ENCODE measurements around the gene SLC25A13. TPM values are rescaled to one million over a fixed set of nuclear protein-coding genes. Genes with fewer than 3 reads are reported as not detected.

The SLC25A13 gene
- total and polyA plus RNA-seq, 2 of the 13 experiments (the other 11 are each of a cell fraction or from before 2014, with no cell fraction given), result 36.2 to 84.9 TPM

GRCh38 chr7:96321658-96322372 is at the start of gene SLC25A13 (continued):
- TF ChIP-seq ZNF574 (CRISPR knock-in tag; IDR thresholded peaks at IDR 0.05) (peak; percentile 78), ZNF788 (CRISPR knock-in tag; IDR thresholded peaks at IDR 0.05; ENCODE audit: borderline replicate concordance) (peak; percentile 97), SRY (CRISPR knock-in tag; IDR thresholded peaks at IDR 0.05) (peak; percentile 96), THAP9 (CRISPR knock-in tag; IDR thresholded peaks at IDR 0.05; ENCODE audit: borderline replicate concordance) (0 out of 2 replicates have a peak, but pooled peaks have one; percentile 60), ZNF10 (CRISPR knock-in tag; IDR thresholded peaks at IDR 0.05; ENCODE audit: borderline replicate concordance, low read depth) (no peak), ZNF773 (CRISPR knock-in tag; IDR thresholded peaks at IDR 0.05; ENCODE audit: borderline replicate concordance) (no peak; the same call in 1 of the 2 replicates), BCL3 (CRISPR knock-in tag; IDR thresholded peaks at IDR 0.05) (peak; percentile 97), ZNF207 (IDR thresholded peaks at IDR 0.05; ENCODE audit: borderline replicate concordance) (no peak), SALL1 (CRISPR knock-in tag; IDR thresholded peaks at IDR 0.05) (peak; percentile 98), KMT2B (CRISPR knock-in tag; IDR thresholded peaks at IDR 0.05) (peak; percentile 90), GFI1 (CRISPR knock-in tag; IDR thresholded peaks at IDR 0.05; ENCODE audit: borderline replicate concordance) (peak; percentile 75), IRF9 (CRISPR knock-in tag; IDR thresholded peaks at IDR 0.05; ENCODE audit: borderline replicate concordance) (peak; percentile 88; the same call in 1 of the 2 replicates), SPEN (CRISPR knock-in tag; IDR thresholded peaks at IDR 0.05; ENCODE audit: low read depth) (peak; percentile 96), ZNF280D (CRISPR knock-in tag; IDR thresholded peaks at IDR 0.05) (peak; percentile 68; the same call in 1 of the 2 replicates), TCF12 (IDR thresholded peaks at IDR 0.05) (no peak), TCF12 (CRISPR knock-in tag; IDR thresholded peaks at IDR 0.05) (0 out of 2 replicates have a peak, but pooled peaks have one; percentile 40), REPIN1 (CRISPR knock-in tag; IDR thresholded peaks at IDR 0.05; ENCODE audit: borderline replicate concordance, low read depth) (peak; percentile 95)
